SU-DHL-6 (cell line): Measurements from ENCODE around the gene NRL.

Source experiments
- H2AFZ ChIP-seq: fragments of 200-600 bp; sonication (generic); 2 replicates; pipeline ENCODE4 v1.6.1; 2014; ENCODE audit warnings: low read depth, mild to moderate bottlenecking, moderate library complexity, mixed read lengths, antibody characterized with exemption, low read length; ENCODE audit not compliant: severe bottlenecking
- H3F3A ChIP-seq: fragments of 200-600 bp; shearing (Covaris generic); 2 replicates; pipeline ENCODE4 v1.6.0; 2016; ENCODE audit warnings: antibody characterized with exemption, mild to moderate bottlenecking; ENCODE audit not compliant: insufficient read depth
- H3K27ac ChIP-seq: fragments of 200-600 bp; sonication (generic); 2 replicates; pipeline ENCODE4 v1.5.1; 2016; ENCODE audit warnings: low read depth, mild to moderate bottlenecking, low read length, moderate library complexity, mixed read lengths
- H3K27me3 ChIP-seq: fragments of 200-600 bp; sonication (generic), shearing (Covaris generic); 2 replicates; pipeline ENCODE4 v1.6.0; 2014; ENCODE audit warnings: mild to moderate bottlenecking, low read length
- H3K36me3 ChIP-seq: fragments of 200-600 bp; sonication (generic); 2 replicates; pipeline ENCODE4 v1.6.1; 2014; ENCODE audit warnings: mild to moderate bottlenecking, low read length, mixed read lengths
- H3K4me2 ChIP-seq: fragments of 300-600, 200-600 bp; shearing (Covaris generic), sonication (generic); 2 replicates; pipeline ENCODE4 v1.6.0; 2014; ENCODE audit warnings: low read length, low read depth, mild to moderate bottlenecking; ENCODE audit not compliant: poor library complexity, severe bottlenecking
- H3K4me3 ChIP-seq: fragments of 200-600 bp; sonication (generic); 2 replicates; pipeline ENCODE4 v1.5.1; 2014; ENCODE audit warnings: antibody characterized with exemption, low read length, mild to moderate bottlenecking, mixed read lengths; ENCODE audit not compliant: insufficient read depth, poor library complexity, severe bottlenecking
- H3K79me2 ChIP-seq: fragments of 200-600 bp; sonication (generic); 2 replicates; pipeline ENCODE4 v1.6.1; 2014; ENCODE audit warnings: mild to moderate bottlenecking, low read length, moderate library complexity; ENCODE audit not compliant: insufficient read depth
- H3K9ac ChIP-seq: fragments of 200-600 bp; sonication (generic); 2 replicates; pipeline ENCODE4 v1.7.0; 2014; ENCODE audit warnings: mild to moderate bottlenecking, low read length
- H3K9me2 ChIP-seq: fragments of 200-600 bp; sonication (generic); replicated peaks from 2 replicates; pipeline ENCODE4 v1.6.1; 2014; ENCODE audit warnings: low read length; ENCODE audit not compliant: insufficient read depth
- H3K9me3 ChIP-seq: fragments of 200-600 bp; sonication (generic); 2 replicates; pipeline ENCODE4 v1.6.1; 2014; ENCODE audit warnings: low read length, mixed read lengths; ENCODE audit not compliant: insufficient read depth
- H4K20me1 ChIP-seq: fragments of 200-600 bp; sonication (generic); 2 replicates; pipeline ENCODE4 v1.6.1; 2014; ENCODE audit warnings: low read depth, mild to moderate bottlenecking, antibody characterized with exemption, low read length, moderate library complexity, mixed read lengths
- CTCF ChIP-seq: fragments of 200-600 bp; sonication (generic); IDR thresholded peaks from one replicate; pipeline ENCODE4 v1.5.1; 2017; ENCODE audit warnings: antibody characterized with exemption, mild to moderate bottlenecking, low read length, moderate library complexity; ENCODE audit not compliant: insufficient read depth, poor library complexity, severe bottlenecking
- EZH2phosphoT487 ChIP-seq: fragments of 200-600 bp; sonication (generic), shearing (Covaris generic); conservative IDR thresholded peaks from 2 replicates; pipeline ENCODE4 v1.6.1; 2018; ENCODE audit warnings: mild to moderate bottlenecking, antibody characterized with exemption, low read length, moderate library complexity, mixed read lengths

The NRL gene

GRCh38 chr14:24144451-24144850 lies 29.7 kb upstream of the NRL start:
- Histone ChIP-seq H3K4me3 (no peak overlapping the region), H4K20me1 (no peaks in the 10 kb centered on the region), H3K27me3 (no peaks in the 10 kb centered on the region), H3K79me2 (peaks cover 38% of the 10 kb centered on the region), H3K27ac (no peak overlapping the region), H3K9me3 (no peaks in the 10 kb centered on the region), H3K9me2 (no peaks in the 10 kb centered on the region), H3F3A (peaks cover 15% of the 10 kb centered on the region), H2AFZ (no peak overlapping the region), H3K9ac (no peak overlapping the region), H3K4me2 (no peak overlapping the region), H3K36me3 (0 out of 2 replicates have a peak, but pooled peaks cover 6% of the 10 kb centered on the region)
- no peak for TF ChIP-seq CTCF
- TF ChIP-seq EZH2phosphoT487 = no peak

- Histone ChIP-seq H3K27ac (no peak overlapping the region), H3F3A (peaks cover 24% of the 10 kb centered on the region), H3K9me2 (no peaks in the 10 kb centered on the region), H3K9ac (no peak overlapping the region), H2AFZ (no peak overlapping the region), H3K36me3 (0 out of 2 replicates have a peak, but pooled peaks cover 6% of the 10 kb centered on the region), H3K9me3 (no peaks in the 10 kb centered on the region), H3K4me3 (no peak overlapping the region), H3K79me2 (peaks cover 43% of the 10 kb centered on the region), H3K4me2 (no peak overlapping the region), H3K27me3 (no peaks in the 10 kb centered on the region), H4K20me1 (no peaks in the 10 kb centered on the region)
- TF ChIP-seq EZH2phosphoT487 (no peak), CTCF (no peak)
Observed at GRCh38 chr14:24143511-24143910, 28.8 kb upstream of the NRL start.

GRCh38 chr14:24141097-24141880 lies 26.5 kb upstream of the NRL start, which contains the start of gene EMC9:
EMC9 (minus strand) TSS chr14:24141591; CDS start chr14:24141304, 287 bp downstream.
- Histone ChIP-seq H3K79me2 (peaks cover 32% of the 10 kb centered on the region), H3K4me2 (peak within 1 kb of the TSS; percentile 89), H3F3A (peaks cover 36% of the 10 kb centered on the region), H3K9me2 (no peaks in the 10 kb centered on the region), H3K9me3 (no peaks in the 10 kb centered on the region), H4K20me1 (no peaks in the 10 kb centered on the region), H2AFZ (peak within 1 kb of the TSS; percentile 84), H3K27me3 (no peaks in the 10 kb centered on the region), H3K36me3 (0 out of 2 replicates have a peak, but pooled peaks cover 6% of the 10 kb centered on the region), H3K27ac (peak within 1 kb of the TSS; percentile 87), H3K9ac (peak within 1 kb of the TSS; percentile 80), H3K4me3 (peak within 1 kb of the TSS; percentile 73)
- TF ChIP-seq EZH2phosphoT487 (no peak), CTCF (no peak)
